Progenitor cell of endocrine pancreas (in vitro differentiated cells): Measurements from ENCODE around the gene GPC3. TPM values are rescaled to one million over a fixed set of nuclear protein-coding genes. Genes with fewer than 3 reads are reported as not detected.

Source experiments
- DNase-seq: peaks from one replicate; pipeline ENCODE4 v3.0.0; 2021; ENCODE audit warnings: low spot score; ENCODE audit not compliant: unreplicated experiment
- H3K27ac Mint-ChIP-seq: 2 replicates; pipeline ENCODE4 v1.8.0; 2021; ENCODE audit warnings: mild to moderate bottlenecking, moderate library complexity, mixed read lengths
- H3K27me3 Mint-ChIP-seq: 2 replicates; pipeline ENCODE4 v1.8.0; 2021; ENCODE audit warnings: mixed read lengths
- H3K36me3 Mint-ChIP-seq: 2 replicates; pipeline ENCODE4 v1.8.0; 2022; ENCODE audit warnings: mixed read lengths; ENCODE audit not compliant: insufficient read depth
- H3K4me1 Mint-ChIP-seq: 2 replicates; pipeline ENCODE4 v1.8.0; 2021; ENCODE audit warnings: low read depth, mixed read lengths
- H3K4me3 Mint-ChIP-seq: 2 replicates; pipeline ENCODE4 v1.8.0; 2021; ENCODE audit warnings: low read depth, mild to moderate bottlenecking, moderate library complexity, mixed read lengths
- H3K9me3 Mint-ChIP-seq: 2 replicates; pipeline ENCODE4 v1.8.0; 2021; ENCODE audit warnings: low read depth, mixed read lengths
- CTCF ChIP-seq: fragments of 200-600 bp; sonication (generic); IDR thresholded peaks from one replicate; pipeline ENCODE4 v1.5.0; 2021; ENCODE audit warnings: antibody characterized with exemption, mild to moderate bottlenecking; ENCODE audit not compliant: unreplicated experiment
- total RNA-seq: library from RNA; stranded (reverse); gene quantifications from 2 replicates; pipeline ENCODE4 v1.2.1, GENCODE V29; 2021

GPC3 gene
- total RNA-seq, 1 donor from 2014 or later = 197 TPM

- no peak overlapping the region for H3K27ac Mint-ChIP-seq
- DNase-seq = no peak
- no peak for TF ChIP-seq CTCF
- H3K27me3 Mint-ChIP-seq = no peaks in the 10 kb centered on the region
- H3K9me3 Mint-ChIP-seq = no peaks in the 10 kb centered on the region
- H3K4me1 Mint-ChIP-seq = peaks cover 39% of the 10 kb centered on the region
- H3K4me3 Mint-ChIP-seq = no peak overlapping the region
- no peaks in the 10 kb centered on the region for H3K36me3 Mint-ChIP-seq
Measured at GRCh38 chrX:133966199-133966598, 19.2 kb downstream of the GPC3 start.

- Mint-ChIP-seq H3K36me3 (no peaks in the 10 kb centered on the region), H3K4me3 (no peak overlapping the region), H3K27ac (no peak overlapping the region), H3K27me3 (no peaks in the 10 kb centered on the region), H3K4me1 (peaks cover 30% of the 10 kb centered on the region), H3K9me3 (no peaks in the 10 kb centered on the region)
- no peak for DNase-seq
- TF ChIP-seq CTCF = no peak
Measured at GRCh38 chrX:133965321-133965720, 20.1 kb downstream of the GPC3 start.

- no peak overlapping the region for H3K27ac Mint-ChIP-seq
- H3K9me3 Mint-ChIP-seq = no peaks in the 10 kb centered on the region
- H3K27me3 Mint-ChIP-seq = no peaks in the 10 kb centered on the region
- H3K4me3 Mint-ChIP-seq = no peak overlapping the region
- no peak for TF ChIP-seq CTCF
- peaks cover 7% of the 10 kb centered on the region for H3K4me1 Mint-ChIP-seq
- no peaks in the 10 kb centered on the region for H3K36me3 Mint-ChIP-seq
- DNase-seq = no peak
Measured at GRCh38 chrX:133961046-133961445, 24.3 kb downstream of the GPC3 start.

- no peaks in the 10 kb centered on the region for H3K27me3 Mint-ChIP-seq
- H3K4me3 Mint-ChIP-seq = no peak overlapping the region
- no peak for TF ChIP-seq CTCF
- peaks cover 4% of the 10 kb centered on the region for H3K36me3 Mint-ChIP-seq
- no peak for DNase-seq
- peaks cover 4% of the 10 kb centered on the region for H3K9me3 Mint-ChIP-seq
- no peak overlapping the region for H3K27ac Mint-ChIP-seq
- peaks cover 3% of the 10 kb centered on the region for H3K4me1 Mint-ChIP-seq
Measured at GRCh38 chrX:133959972-133960371, 25.4 kb downstream of the GPC3 start.

- DNase-seq = no peak
- H3K9me3 Mint-ChIP-seq = peaks cover 5% of the 10 kb centered on the region
- H3K4me1 Mint-ChIP-seq = peaks cover 3% of the 10 kb centered on the region
- no peak overlapping the region for H3K27ac Mint-ChIP-seq
- no peak overlapping the region for H3K4me3 Mint-ChIP-seq
- H3K36me3 Mint-ChIP-seq = peaks cover 5% of the 10 kb centered on the region
- H3K27me3 Mint-ChIP-seq = no peaks in the 10 kb centered on the region
- TF ChIP-seq CTCF = no peak
Measured at GRCh38 chrX:133958997-133959688, 26.3 kb downstream of the GPC3 start.
